Thoracic aorta (tissue), 2 donors: ENCODE measurements around the gene PVR. TPM values are rescaled to one million over a fixed set of nuclear protein-coding genes. Genes with fewer than 3 reads are reported as not detected.

Experiments
- ATAC-seq: fragments of 150-250 bp; one replicate; pipeline ENCODE4 v1.8.0; 2017; ENCODE audit warnings: low read depth; ENCODE audit not compliant: insufficient number of reproducible peaks, low FRiP score
- DNase-seq: peaks from one replicate; pipeline ENCODE4 v3.0.0-alpha.2; 2020; ENCODE audit warnings: low spot score
- H3K27ac ChIP-seq, 2 donors: fragments of 200-600 bp; sonication (generic); 1 replicate in 1 of 2; 2 replicates in 1 of 2; pipeline ENCODE4 v1.5.1; 2016; ENCODE audit warnings: mild to moderate bottlenecking in 2 of 2, moderate library complexity in 2 of 2
- H3K27me3 ChIP-seq: fragments of 200-600 bp; sonication (generic); replicated peaks from 2 replicates; pipeline ENCODE4 v1.6.0; 2016; ENCODE audit warnings: mild to moderate bottlenecking; ENCODE audit not compliant: insufficient read depth
- H3K36me3 ChIP-seq: fragments of 200-600 bp; sonication (generic); one replicate; pipeline ENCODE4 v1.5.1; 2016
- H3K4me1 ChIP-seq, 2 donors: fragments of 200-600 bp; sonication (generic); 1 replicate in 1 of 2; 2 replicates in 1 of 2; pipeline versions ENCODE4 v1.5.1 to v1.6.0; 2016; ENCODE audit warnings: low read depth in 2 of 2, mild to moderate bottlenecking in 1 of 2; ENCODE audit not compliant: control insufficient read depth in 1 of 2
- H3K4me3 ChIP-seq: fragments of 200-600 bp; sonication (generic); 2 replicates; pipeline ENCODE4 v1.5.1; 2016; ENCODE audit warnings: mild to moderate bottlenecking
- H3K9me3 ChIP-seq: fragments of 200-600 bp; sonication (generic); 2 replicates; pipeline ENCODE4 v1.5.1; 2016
- total RNA-seq, 2 donors: library from RNA; depleted of rRNA; stranded (reverse); fragments of >200 nt; gene quantifications; one replicate each; pipeline versions ENCODE4 v1.1.0 to v1.2.3, GENCODE V29; 2016
- TF ChIP-seq, protein P1 (sequence below): fragments of 200-600 bp; sonication (generic); IDR thresholded peaks from one replicate; pipeline ENCODE4 v1.5.1; 2019; ENCODE audit warnings: antibody characterized with exemption

The PVR gene
- total RNA-seq, 2 donors from 2014 or later: 59.7 to 102 TPM

DNA sequence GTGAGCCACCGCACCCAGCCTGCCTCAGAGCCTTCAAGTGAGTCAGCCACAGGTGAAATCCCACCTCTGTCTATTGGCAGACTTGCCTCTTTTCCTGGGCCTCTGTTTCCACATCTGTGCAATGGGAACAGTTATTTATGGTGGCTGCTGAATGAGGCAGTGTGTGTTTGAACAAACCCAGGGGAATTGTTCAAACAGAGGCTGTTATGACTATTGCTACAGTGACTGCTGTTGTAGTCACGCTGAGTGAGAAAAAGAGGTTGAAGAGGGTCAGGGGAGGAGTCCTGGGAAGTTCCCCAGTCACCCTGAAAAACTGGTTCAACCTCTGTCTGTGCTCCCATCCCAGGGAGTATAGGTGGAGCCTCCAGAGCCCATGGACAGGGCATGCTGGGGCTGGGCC lies 27.7 kb downstream of the PVR start, which contains the start of gene CEACAM19:
TSS of gene CEACAM19 (plus strand) at position 83 of the 400 bp plus-strand sequence. CDS start 450 bp downstream, outside the sequence.
- no peak within 1 kb of the TSS for H3K27ac ChIP-seq
- no peak for ATAC-seq
- H3K27me3 ChIP-seq: no peaks in the 10 kb centered on the region
- H3K9me3 ChIP-seq: no peaks in the 10 kb centered on the region
- H3K36me3 ChIP-seq: no peaks in the 10 kb centered on the region
- no peak for DNase-seq
- TF ChIP-seq, protein P1, sequence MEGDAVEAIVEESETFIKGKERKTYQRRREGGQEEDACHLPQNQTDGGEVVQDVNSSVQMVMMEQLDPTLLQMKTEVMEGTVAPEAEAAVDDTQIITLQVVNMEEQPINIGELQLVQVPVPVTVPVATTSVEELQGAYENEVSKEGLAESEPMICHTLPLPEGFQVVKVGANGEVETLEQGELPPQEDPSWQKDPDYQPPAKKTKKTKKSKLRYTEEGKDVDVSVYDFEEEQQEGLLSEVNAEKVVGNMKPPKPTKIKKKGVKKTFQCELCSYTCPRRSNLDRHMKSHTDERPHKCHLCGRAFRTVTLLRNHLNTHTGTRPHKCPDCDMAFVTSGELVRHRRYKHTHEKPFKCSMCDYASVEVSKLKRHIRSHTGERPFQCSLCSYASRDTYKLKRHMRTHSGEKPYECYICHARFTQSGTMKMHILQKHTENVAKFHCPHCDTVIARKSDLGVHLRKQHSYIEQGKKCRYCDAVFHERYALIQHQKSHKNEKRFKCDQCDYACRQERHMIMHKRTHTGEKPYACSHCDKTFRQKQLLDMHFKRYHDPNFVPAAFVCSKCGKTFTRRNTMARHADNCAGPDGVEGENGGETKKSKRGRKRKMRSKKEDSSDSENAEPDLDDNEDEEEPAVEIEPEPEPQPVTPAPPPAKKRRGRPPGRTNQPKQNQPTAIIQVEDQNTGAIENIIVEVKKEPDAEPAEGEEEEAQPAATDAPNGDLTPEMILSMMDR: no peak
- H3K4me1 ChIP-seq: no peaks in the 10 kb centered on the region
- no peak within 1 kb of the TSS for H3K4me3 ChIP-seq

DNA sequence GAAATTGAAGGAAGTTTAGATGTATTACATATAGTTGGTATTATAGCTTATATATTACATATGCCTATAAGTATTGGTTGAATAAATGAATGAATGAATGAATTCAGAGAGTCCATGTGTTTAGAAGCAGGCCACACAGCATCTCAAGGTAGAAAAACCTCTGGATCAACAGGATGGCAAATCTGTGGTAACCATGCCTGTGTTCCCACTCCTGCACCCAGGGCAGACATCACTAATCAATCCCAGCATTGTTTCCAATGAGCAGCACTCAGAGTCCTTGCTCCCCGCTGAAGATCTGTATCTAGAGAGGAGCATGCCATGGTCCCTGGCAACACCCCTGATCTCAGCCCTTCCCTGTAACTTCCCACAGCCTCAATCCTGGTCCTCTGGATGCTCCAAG lies 28.5 kb downstream of the PVR start:
- DNase-seq (no peak), ATAC-seq (no peak)
- Histone ChIP-seq H3K27me3 (no peaks in the 10 kb centered on the region), H3K4me3 (no peak overlapping the region), H3K4me1 (no peaks in the 10 kb centered on the region), H3K9me3 (no peaks in the 10 kb centered on the region), H3K27ac (no peak overlapping the region), H3K36me3 (no peaks in the 10 kb centered on the region)
- TF ChIP-seq, protein P1: no peak

DNA sequence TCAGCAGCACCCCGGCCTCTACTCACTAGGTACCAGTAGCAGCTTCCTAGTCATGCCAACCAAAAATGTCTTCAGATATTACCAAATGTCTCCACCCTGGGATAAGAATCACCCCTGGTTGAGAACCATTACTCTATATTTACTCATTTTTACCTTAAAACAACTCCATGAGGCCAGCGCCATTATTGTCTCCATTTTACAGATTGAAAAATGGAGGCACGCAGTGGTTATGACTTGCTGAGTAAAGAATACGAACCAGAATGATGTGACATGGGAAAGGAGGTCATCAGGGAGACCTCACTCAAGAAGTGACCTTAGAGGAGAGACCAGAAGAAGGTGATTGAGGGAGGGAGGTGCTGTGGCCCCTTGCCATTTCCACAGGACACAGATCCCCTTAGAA lies 29.8 kb downstream of the PVR start:
- TF ChIP-seq, protein P1: no peak
- ATAC-seq: no peak
- H3K4me1 ChIP-seq: no peaks in the 10 kb centered on the region

DNA sequence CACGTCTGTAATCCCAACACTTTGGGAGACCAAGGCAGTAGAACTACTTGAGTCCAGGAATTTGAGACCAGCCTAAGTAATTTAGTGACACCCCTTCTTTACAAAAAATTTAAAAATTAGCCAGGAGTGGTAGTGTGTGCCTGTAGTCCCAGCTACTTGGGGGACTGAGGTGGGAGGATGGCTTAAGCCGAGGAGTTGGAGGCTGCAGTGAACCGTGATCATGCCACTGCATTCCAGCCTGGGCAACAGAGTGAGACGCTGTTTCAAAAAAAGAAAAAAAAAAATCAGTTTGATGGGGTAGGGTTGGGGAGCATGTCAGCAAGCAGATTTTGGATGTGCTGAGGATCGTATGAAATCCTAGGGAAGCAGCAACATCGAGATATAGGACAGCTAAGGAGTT lies 31.8 kb downstream of the PVR start:
- H3K4me1 ChIP-seq: no peaks in the 10 kb centered on the region
- H3K4me3 ChIP-seq: no peak overlapping the region
- H3K27me3 ChIP-seq: no peaks in the 10 kb centered on the region
- no peak for DNase-seq
- no peak for ATAC-seq
- H3K36me3 ChIP-seq: no peaks in the 10 kb centered on the region
- H3K27ac ChIP-seq: no peak overlapping the region
- H3K9me3 ChIP-seq: no peaks in the 10 kb centered on the region
- TF ChIP-seq, protein P1: no peak

More for the DNA sequence above, 29.8 kb downstream of the PVR start:
- H3K27ac ChIP-seq: no peak overlapping the region
- H3K27me3 ChIP-seq: no peaks in the 10 kb centered on the region
- no peak overlapping the region for H3K4me3 ChIP-seq
- no peaks in the 10 kb centered on the region for H3K9me3 ChIP-seq
- DNase-seq: no peak
- H3K36me3 ChIP-seq: no peaks in the 10 kb centered on the region

DNA sequence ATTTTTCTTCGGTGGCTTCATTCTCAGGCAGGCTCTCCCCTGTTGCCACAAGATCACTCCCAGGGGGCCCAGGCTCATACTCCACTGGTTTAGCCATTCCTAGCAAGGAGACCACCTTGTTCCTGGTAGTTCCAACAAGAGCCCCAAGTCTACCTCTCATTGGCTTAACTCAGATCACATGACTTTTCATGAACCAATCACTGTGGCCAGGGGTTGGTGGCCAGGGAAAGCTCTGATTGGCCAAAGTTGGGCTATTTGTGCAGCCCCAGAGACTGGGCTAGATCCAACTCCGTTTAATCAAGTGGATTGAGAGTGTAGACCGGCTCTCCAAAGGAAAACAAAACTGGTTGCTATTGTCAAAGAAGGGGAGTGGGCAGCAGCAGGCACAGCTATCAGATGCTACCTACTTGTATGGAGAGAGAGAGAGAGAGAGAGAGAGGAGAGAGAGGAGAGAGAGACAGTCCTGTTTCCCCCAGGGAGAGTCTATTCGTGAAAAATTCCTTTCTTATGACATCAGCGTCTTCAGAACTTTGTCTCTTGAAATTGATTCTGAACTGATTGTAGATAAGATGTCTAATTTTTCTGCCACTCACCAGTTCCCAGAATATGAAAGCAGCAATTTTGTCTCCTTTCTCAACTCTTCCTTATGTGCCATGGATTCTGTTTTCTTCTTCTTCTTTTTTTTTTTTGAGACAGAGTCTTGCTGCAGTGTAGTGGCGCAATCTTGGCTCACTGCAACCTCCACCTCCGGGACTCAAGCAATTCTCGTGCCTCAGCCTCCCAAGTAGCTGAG lies 33.5 kb downstream of the PVR start:
- Histone ChIP-seq H3K4me3 (no peak overlapping the region), H3K36me3 (peaks cover 2% of the 10 kb centered on the region)
- no peak for ATAC-seq

More for the DNA sequence above, 33.5 kb downstream of the PVR start:
- H3K9me3 ChIP-seq: no peaks in the 10 kb centered on the region
- H3K4me1 ChIP-seq: no peaks in the 10 kb centered on the region
- no peaks in the 10 kb centered on the region for H3K27me3 ChIP-seq
- DNase-seq: no peak
- no peak overlapping the region for H3K27ac ChIP-seq
- TF ChIP-seq, protein P1: no peak
